Smooth muscle cell (in vitro differentiated cells): ENCODE results near the gene CTAGE1. TPM values are rescaled to one million over a fixed set of nuclear protein-coding genes. Genes with fewer than 3 reads are reported as not detected.

Source experiments
- DNase-seq: peaks from one replicate; lab custom pipeline; 2025; ENCODE audit not compliant: unreplicated experiment; lab: John Stamatoyannopoulos, UW
- H2AFZ ChIP-seq: fragments of 200-600 bp; sonication (generic); 2 replicates; pipeline ENCODE4 v1.6.0; 2016; ENCODE audit warnings: antibody characterized with exemption, low read depth, mild to moderate bottlenecking
- H3F3A ChIP-seq: fragments of 200-600 bp; sonication (generic); 2 replicates; pipeline ENCODE4 v1.6.0; 2017; ENCODE audit warnings: antibody characterized with exemption, low read depth
- H3K27ac ChIP-seq: fragments of 200-600 bp; sonication (generic); 2 replicates; pipeline ENCODE4 v1.5.1; 2016; ENCODE audit warnings: low read depth, mild to moderate bottlenecking
- H3K27me3 ChIP-seq: fragments of 200-600 bp; sonication (generic); 2 replicates; pipeline ENCODE4 v1.6.1; 2016; ENCODE audit warnings: low read depth, mild to moderate bottlenecking
- H3K36me3 ChIP-seq: fragments of 200-600 bp; sonication (generic); 2 replicates; pipeline ENCODE4 v1.5.1; 2016; ENCODE audit warnings: low read depth
- H3K4me1 ChIP-seq: fragments of 200-600 bp; sonication (generic); 2 replicates; pipeline ENCODE4 v1.5.1; 2016; ENCODE audit warnings: low read depth
- H3K4me2 ChIP-seq: fragments of 200-600 bp; sonication (generic); 2 replicates; pipeline ENCODE4 v1.6.0; 2016; ENCODE audit warnings: mild to moderate bottlenecking
- H3K4me3 ChIP-seq: fragments of 200-600 bp; sonication (generic); 2 replicates; pipeline ENCODE4 v1.5.1; 2016; ENCODE audit warnings: mild to moderate bottlenecking
- H3K79me2 ChIP-seq: fragments of 200-600 bp; sonication (generic); 2 replicates; pipeline ENCODE4 v1.6.0; 2016; ENCODE audit warnings: low read depth, mild to moderate bottlenecking
- H3K9ac ChIP-seq: fragments of 200-600 bp; sonication (generic); 2 replicates; pipeline ENCODE4 v1.6.0; 2016; ENCODE audit warnings: low read depth
- H3K9me3 ChIP-seq: fragments of 200-600 bp; sonication (generic); replicated peaks from 2 replicates; pipeline ENCODE4 v1.5.1; 2016; ENCODE audit warnings: low read depth
- H4K20me1 ChIP-seq: fragments of 200-600 bp; sonication (generic); 2 replicates; pipeline ENCODE4 v1.6.0; 2016; ENCODE audit warnings: low read depth
- CTCF ChIP-seq: fragments of 200-600 bp; sonication (generic); IDR thresholded peaks from 2 replicates; pipeline ENCODE4 v1.5.1; 2017; ENCODE audit warnings: borderline replicate concordance, mild to moderate bottlenecking, antibody characterized with exemption; ENCODE audit not compliant: insufficient read depth, poor library complexity, severe bottlenecking
- WGBS: methylation state at CpG from one replicate; pipeline ENCODE4 v1.1.7; 2016; ENCODE audit warnings: low lambda C conversion rate; 5-methylcytosine and 5-hydroxymethylcytosine counted together
- polyA plus RNA-seq: library from polyadenylated mRNA; unstranded; fragments of >200 nt; fragmentation: Nextera tagmentation; extraction: Ambion mirVana; gene quantifications from 2 replicates; pipeline ENCODE4 v1.2.1, GENCODE V29; 2016
- total RNA-seq: library from RNA; depleted of rRNA; stranded (reverse); fragments of >200 nt; gene quantifications from 2 replicates; pipeline ENCODE4 v1.2.3, GENCODE V29; 2014

Gene CTAGE1
- total and polyA plus RNA-seq, 2 experiments from 2014 or later, result not detected

DNA sequence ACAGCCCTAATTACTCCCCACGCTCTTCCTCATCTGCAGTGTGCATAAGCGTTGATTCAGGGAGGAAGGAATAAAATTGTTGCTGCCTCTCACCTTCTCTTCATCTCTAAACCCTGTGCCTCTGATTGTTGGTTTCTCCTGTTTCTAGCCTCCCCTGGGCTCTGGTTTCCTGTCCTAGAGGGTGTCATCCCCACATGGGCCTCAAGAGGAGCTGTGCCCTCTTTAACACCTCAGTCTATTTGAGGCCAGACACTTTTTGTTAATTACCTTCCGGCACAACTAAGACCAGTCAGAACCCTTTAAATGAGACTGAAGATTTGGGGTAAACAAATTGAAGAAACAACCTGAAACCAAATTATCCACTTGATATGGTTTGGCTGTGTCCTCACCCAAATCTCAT is 9.7 kb downstream of the CTAGE1 start:
- no peaks in the 10 kb centered on the region for H3K4me1 ChIP-seq
- H3K9me3 ChIP-seq, result peaks cover 5% of the 10 kb centered on the region
- no peak for DNase-seq
- H3K4me2 ChIP-seq, result no peak overlapping the region
- H3K4me3 ChIP-seq, result no peak overlapping the region
- H3F3A ChIP-seq, result no peaks in the 10 kb centered on the region
- no peaks in the 10 kb centered on the region for H3K36me3 ChIP-seq
- no peak overlapping the region for H3K9ac ChIP-seq
- 96% methylated on average over 3 of the region's 3 CpGs for WGBS
- H2AFZ ChIP-seq, result no peak overlapping the region
- H3K27me3 ChIP-seq, result no peaks in the 10 kb centered on the region
- H3K27ac ChIP-seq, result no peak overlapping the region
- H4K20me1 ChIP-seq, result no peaks in the 10 kb centered on the region
- H3K79me2 ChIP-seq, result no peaks in the 10 kb centered on the region
- no peak for TF ChIP-seq CTCF

- Histone ChIP-seq H3K9me3 (peaks cover 5% of the 10 kb centered on the region), H3K27ac (no peak overlapping the region), H3K4me1 (no peaks in the 10 kb centered on the region), H3K36me3 (no peaks in the 10 kb centered on the region), H3K79me2 (no peaks in the 10 kb centered on the region), H3F3A (no peaks in the 10 kb centered on the region), H3K4me2 (no peak overlapping the region), H2AFZ (no peak overlapping the region), H4K20me1 (no peaks in the 10 kb centered on the region), H3K4me3 (no peak overlapping the region), H3K9ac (no peak overlapping the region), H3K27me3 (no peaks in the 10 kb centered on the region)
- DNase-seq, result no peak
- TF ChIP-seq CTCF, result no peak
Measured at GRCh38 chr18:22405142-22405541, 12.6 kb downstream of the CTAGE1 start.

DNA sequence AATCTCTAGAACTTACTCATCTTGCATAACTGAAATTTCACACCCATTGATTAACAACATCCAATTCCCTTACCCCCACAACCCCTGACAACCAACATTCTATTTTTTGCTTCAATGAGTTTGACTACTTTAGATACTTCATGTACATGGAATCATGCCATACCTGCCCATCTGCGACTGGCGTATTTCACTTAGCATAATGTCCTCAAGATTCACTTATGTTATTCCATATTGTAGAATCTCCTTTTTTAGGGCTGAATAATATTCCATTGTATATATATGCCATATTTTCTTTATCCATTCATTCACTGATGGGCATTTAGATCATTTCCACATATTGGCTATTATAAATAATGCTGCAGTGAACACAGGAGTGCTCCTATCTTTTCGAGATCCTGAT is 13.8 kb downstream of the CTAGE1 start:
- Histone ChIP-seq H4K20me1 (no peaks in the 10 kb centered on the region), H3K27ac (no peak overlapping the region), H3K4me1 (no peaks in the 10 kb centered on the region), H3F3A (no peaks in the 10 kb centered on the region), H3K9me3 (peaks cover 5% of the 10 kb centered on the region), H3K79me2 (no peaks in the 10 kb centered on the region), H3K27me3 (no peaks in the 10 kb centered on the region), H3K4me2 (no peak overlapping the region), H3K4me3 (no peak overlapping the region), H2AFZ (no peak overlapping the region), H3K9ac (no peak overlapping the region), H3K36me3 (no peaks in the 10 kb centered on the region)
- no peak for TF ChIP-seq CTCF
- WGBS, result 97% methylated on average over 3 of the region's 3 CpGs
- no peak for DNase-seq

DNA sequence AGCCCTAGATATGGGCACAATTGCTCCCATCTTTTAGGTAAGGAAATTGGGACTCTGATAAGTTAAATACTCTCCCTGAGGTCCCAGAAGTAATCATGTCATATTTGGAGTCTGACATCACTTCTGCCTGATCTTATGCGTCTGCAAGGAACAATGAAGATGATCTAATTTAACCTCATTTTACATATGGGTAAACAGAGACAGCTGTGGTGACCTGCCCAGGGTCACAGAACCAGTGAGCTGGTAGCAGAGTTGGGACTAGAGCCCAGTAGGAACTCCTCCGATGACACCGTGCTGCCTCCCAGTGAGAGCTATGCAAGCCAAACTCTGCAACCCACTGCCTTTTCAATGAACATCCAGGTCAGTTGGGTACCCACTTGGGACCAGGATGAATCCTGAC is 17.8 kb downstream of the CTAGE1 start:
- Histone ChIP-seq H3K79me2 (no peaks in the 10 kb centered on the region), H2AFZ (no peak overlapping the region), H3K36me3 (no peaks in the 10 kb centered on the region), H4K20me1 (no peaks in the 10 kb centered on the region), H3F3A (no peaks in the 10 kb centered on the region), H3K27ac (no peak overlapping the region), H3K9ac (no peak overlapping the region), H3K4me3 (no peak overlapping the region), H3K27me3 (no peaks in the 10 kb centered on the region), H3K4me1 (no peaks in the 10 kb centered on the region), H3K4me2 (no peak overlapping the region), H3K9me3 (no peaks in the 10 kb centered on the region)
- TF ChIP-seq CTCF, result no peak
- DNase-seq, result no peak
- WGBS, result 55% methylated on average over 3 of the region's 3 CpGs
